Activated CD4-positive, CD25-positive, alpha-beta regulatory T cell treated with anti-CD3 and anti-CD28 coated beads, Interleukin-2, amount 50 U/mL, for 72 hours (primary cell): ENCODE measurements around the gene CBX5.
"Not testable (repeated sequence)": the region's sequence is repeated elsewhere in the genome, so short reads cannot be mapped to it uniquely, and the experiment has no call there.

Source experiments
- DNase-seq: peaks from one replicate; pipeline ENCODE4 v3.0.0; 2021

Gene CBX5

DNA sequence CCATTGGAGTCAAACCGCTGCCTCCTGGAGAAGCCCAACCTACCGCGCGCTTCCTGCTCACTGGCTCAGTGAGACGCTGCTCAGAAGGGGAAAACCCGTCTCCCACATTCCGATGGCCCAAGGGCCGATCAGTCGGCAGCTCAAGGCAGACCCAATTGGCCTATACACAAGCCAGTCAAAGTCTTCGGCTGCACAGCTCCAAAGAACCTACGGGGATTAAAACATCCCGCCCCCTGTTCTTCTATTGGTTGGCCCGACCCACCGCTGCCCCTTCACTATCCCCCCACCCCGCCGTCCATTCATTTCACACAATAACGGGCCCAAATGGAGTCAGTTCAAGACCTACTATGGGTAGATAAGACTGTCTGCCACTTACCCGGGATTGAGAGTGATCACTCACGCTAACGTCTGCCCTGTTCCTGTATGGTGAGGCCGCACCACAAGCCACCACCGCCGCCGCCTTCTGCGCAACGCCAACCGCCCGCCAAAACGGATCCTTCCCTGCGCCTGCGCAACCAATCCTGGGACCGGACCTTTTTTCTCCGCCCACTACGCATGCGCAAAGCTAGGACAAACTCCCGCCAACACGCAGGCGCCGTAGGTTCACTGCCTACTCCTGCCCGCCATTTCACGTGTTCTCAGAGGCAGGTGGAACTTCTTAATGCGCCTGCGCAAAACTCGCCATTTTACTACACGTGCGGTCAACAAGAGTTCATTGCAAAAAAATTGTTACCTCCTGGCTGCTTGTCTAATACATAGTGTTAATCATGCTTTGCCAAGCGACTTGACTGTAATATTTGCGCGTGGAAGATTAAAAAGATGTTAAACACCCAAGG, at the start of gene CBX5:
CBX5 (minus strand) TSS at position 491 of the 836 bp plus-strand sequence. CDS start 22,472 bp downstream, outside the sequence.
- peak; percentile 99 for DNase-seq

DNA sequence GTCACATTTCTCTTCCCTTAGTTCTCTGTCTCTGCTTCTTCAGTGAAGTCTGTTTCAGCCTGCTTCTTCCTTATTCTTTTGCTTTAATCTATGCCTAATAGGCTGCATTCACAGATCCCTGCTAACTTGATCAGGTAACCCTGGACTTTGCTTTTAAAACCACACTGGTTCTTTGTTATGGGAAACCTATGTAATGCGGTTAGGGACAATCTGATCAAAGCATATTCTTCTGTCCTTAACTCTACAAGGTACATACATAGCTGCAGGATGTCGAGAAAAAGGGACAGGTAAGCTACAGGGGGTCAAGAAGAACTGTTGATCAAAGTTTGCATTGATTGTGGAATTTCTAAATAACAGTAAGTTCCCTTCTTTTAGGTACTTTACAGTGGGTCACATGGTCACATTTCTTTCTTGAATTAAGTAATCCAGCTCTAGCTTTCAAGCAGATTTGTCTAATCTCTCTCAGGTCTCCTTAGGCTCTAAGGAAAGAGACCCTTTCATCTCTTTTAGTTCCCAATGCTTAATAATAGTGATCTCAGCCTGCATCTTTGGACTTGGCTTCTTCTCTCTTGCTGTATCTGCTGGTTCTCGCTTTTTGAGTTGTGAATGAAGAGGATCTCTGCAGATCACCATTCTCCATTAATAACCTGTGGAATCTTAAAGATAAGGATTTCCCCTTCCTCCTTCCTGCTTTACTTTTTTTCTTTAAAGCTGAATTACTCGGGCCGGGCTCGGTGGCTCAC, 48.8 kb upstream of the CBX5 start:
- no peak for DNase-seq

DNA sequence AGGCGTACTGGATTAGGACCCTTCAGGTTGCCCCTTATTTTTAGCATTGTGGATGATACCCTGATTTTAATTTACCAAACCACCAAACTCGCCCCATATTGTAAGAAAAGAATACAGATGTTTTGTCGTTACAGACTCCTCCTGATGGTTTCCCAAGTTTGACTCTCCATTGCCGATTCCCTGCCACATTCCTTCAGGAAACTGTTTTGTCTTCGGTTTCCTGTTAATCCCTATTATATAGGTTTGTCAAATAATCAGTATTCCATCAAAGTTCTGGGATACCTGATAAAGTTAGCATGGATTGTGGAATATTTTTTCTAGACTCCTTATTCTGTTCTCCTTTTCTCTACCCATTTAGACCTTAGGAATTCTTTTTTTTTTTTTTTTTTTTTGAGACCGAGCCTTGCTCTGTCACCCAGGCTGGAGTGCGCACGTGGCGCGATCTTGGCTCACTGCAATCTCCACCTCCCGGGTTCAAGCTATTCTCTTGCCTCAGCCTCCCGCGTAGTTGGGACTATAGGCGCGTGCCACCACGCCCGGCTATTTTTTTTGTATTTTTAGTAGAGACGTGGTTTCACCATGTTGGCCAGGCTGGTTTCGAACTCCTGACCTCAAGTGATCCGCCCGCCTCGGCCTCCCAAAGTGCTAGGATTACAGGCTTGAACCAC, 45.7 kb upstream of the CBX5 start:
- DNase-seq = not testable (repeated sequence)

DNA sequence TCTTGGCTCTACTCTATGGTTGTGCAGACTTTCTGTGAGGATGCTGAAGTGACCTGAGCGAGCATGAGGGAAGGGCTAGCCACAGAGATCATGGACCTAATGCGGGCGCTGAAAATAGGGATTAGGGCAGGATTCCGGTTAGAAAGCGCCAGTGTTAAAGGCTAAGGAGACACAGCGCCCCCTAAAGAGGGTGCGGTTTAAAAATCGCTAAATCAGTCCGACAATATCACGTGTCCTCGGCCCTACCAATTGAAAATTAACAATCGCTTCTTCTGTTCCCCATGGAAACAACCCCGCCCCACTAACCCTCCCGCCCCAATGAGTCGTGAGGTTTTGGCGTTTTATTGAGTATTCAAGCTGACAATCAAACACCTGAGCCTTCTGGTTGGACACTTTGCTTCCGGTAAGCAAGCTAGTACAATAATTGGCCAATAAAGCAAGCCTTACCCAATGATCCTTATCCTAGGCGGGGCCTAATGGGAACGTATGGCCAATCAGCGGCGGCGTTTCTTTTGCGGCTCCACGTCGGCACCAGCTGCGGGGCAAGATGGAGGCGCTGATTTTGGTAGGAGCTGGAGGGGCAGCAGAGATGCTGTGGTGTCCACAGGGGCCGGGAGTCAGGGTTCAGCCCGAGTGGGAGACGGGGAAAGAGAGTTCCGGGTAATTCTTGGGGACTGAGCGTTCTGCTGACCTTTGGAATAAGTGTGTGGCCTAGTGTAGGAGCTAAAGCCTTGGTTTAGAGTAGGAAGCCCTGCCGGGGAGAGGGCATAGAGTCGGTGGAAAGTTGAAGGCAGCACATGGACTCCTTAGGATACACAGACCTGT, 44.9 kb upstream of the CBX5 start, which contains the start of gene COPZ1:
COPZ1 (plus strand) TSS at position 515 of the 825 bp plus-strand sequence; CDS start at position 548, 33 bp downstream.
- DNase-seq = peak; percentile 85

DNA sequence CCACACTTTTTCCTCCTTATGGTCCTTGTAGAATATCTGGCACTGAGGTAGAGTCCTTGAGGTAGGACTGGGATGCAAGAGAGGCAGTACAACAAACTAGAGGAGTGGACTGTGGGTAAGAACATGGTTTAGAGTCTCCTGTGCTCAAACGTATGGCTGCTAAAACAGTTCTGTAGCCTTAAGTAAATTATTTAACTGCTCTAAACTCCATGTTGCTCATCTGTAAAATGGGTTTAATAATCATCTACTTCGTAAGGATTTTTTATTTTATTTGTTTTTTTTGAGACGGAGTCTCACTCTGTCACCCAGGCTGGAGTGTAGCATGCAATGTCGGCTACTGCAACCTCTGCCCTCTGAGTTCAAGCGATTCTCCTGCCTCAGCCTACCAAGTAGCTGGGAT, 41.4 kb upstream of the CBX5 start:
- no peak for DNase-seq

DNA sequence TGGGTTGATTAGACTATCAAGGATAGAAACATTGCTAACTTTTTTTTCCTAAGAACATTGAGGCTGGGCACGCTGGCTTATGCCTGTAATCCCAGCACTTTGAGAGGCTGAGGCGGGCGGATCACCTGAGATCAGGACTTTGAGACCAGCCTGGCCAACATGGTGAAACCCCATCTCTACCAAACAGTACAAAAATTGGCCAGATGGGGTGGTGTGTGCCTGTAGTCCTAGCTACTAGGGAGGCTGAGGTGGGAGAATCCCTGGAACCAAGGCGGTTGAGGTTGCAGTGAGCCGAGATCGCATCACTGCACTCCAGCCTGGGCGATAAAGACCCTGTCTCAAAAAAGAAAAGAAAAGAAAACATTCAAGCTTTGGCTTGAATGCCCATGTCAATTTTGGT, 32.4 kb upstream of the CBX5 start:
- not testable (repeated sequence) for DNase-seq

DNA sequence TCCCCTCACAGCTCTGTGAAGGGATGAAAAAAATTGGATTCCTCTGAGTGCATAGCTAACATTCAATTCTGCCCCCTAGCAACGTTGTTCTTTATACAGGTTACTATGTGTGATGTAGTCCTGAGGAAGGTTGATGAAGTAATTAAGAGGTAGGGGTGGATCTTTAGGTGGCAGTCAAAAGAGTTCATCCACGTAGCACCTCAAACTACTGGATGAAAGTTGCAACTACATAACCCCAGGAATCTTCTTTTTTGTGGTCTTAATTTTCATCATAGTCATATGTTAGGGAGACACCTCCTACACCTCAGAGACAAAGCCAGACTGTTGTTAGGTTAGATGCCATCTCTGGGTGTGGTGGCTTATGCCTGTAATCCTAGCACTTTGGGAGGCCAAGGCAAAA, 31.1 kb upstream of the CBX5 start:
- no peak for DNase-seq

DNA sequence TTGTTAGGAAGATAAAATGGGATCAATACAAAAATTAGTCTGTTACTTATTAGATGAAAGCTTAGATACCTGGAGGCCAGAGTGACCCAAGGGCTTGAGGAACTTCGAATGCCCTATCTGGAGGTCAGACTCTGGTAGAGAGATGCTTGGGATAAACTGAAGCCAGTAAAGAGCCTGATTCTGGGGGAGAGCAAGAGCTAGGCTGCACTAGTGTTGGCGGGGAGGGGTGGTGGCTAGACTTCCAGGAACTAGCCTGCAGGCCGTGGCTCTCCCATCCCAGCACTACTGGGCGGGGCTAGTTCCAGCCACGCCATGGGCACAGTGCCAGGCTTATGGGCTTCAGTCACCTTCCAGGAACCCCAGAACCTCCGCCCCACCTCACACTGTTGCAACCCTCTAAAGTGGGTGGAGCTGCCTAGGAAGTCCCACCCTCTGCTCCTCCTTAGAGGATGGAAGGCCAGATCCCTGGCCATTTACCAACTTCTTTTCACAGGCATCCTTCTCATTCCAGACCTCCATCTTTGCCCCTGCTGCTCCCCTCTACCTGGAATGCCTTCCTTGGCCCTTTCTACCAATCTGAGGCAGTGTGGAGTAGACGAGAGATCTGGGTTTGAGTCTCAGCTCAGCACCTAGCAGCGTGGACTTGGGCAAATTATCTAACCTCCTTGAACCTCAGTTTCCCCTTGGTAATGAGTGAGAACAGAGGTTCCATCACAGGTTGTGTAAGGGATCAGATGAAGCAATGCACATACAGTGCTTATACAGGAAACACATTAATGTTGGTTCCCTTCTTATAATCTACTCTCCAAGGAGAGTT, 27.2 kb upstream of the CBX5 start:
- DNase-seq = no peak

DNA sequence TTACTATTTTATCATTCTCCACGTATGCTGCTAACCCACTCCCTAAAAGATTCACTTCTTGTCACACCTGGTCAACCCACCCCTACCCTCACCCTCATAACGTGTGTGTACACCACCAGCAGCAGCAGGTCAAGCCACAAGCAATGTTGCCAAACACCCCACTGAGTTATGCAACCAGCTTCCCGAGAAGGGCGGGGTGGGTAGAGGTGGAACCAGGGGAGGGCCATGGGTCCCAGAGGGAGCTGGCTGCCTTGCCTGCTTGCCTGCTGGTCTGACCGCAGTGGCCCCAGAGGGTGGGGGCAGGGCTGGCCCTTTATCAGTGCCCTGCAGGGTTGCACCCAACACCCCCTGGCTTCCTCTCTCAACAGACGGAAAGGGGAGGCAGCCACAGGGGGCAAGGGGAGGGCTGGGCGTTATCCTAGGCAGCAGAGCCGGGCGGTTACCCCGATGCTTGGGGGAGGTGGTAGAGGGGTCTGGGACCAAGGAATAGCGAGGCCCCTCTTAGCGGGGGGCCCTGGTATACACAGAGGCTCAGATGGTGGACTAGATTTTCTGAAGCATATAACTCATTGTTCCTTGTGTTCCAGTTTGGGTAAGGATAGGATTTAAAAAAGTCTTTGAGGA, 24.4 kb upstream of the CBX5 start:
- DNase-seq = no peak

DNA sequence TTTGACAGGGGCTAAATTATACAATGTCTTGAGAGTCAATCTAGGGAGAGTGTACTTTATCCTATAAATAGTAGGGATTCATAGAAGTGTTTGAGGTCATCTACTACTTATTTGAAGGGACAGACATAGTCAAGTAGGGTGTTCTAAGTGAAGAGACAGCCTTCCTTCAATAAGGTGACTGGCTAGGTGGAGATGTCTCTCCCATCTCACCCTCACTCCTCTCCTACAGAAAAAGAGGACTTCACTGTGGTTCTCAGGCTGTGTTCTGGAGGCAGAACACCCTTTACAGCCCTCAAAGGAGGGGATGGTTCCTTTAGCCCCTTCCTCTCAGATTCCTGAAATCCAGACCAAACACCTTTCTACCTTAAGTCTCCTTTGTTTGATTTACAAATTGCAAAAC, 23.7 kb upstream of the CBX5 start:
- DNase-seq = no peak

DNA sequence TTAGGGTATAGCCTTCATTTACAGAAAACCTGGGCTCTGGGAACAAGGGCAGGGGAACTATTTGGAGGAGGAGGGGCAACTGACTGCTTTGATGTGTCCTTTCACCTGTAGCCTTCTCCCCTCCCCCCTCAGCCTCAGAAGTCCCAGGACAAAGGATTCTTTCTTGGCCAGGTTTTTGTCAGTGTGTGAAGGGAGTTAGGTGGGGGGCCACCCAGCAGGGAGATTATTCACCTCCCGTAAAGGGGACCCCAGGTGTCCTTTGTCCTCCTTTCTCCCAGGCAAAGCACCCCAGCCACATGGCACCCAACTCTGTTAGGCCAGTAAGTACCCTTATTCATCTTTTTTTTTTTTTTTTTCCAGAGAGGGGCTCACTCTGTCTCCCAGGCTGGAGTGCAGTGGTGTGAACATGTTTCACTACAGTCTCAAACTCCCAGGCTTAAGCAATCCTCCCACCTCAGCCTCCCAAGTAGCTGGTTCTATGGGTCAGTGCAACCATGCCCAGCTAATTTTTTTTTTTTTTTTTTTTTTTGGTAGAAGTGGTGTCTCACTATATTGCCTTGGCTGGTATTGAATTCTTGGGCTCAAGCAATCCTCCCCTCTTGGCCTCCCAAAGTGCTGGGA, 21.6 kb upstream of the CBX5 start:
- no peak for DNase-seq

DNA sequence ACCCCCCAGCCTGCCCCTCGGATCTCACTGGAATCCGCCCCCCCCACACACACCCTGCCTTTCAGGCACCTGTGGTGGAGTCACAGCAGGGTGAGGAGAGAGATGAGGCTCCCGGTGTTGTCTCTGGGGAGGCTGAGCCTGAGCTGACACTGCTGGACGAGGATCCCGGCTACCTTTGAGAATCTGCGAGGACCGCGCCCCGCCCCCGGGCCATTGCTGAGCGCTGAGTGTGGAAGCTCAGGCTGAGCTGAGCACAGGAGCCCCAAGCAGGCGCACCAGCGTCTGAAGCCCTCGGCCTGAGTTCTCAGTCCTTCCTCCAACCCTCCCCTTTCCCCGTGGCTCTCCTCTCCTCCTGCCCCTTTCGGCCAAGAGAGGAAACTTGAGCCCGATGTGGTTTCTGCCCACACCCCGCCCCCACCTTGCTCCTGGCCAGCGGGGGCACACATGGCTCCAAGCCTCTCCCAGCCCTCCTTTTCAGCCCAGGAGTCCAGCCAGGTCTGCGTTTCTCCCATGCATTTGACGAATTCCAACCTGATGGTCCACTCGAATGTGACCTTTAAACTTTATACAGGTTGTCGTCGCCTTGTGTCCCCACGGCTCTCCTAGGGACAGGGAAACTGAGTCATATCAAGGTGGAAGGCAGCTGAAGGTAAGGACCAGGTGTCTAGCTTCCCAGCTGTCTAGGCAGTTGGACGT, 21.0 kb upstream of the CBX5 start, which contains the start of gene NFE2:
NFE2 (minus strand) TSS at position 284 of the 696 bp plus-strand sequence. CDS start 5,767 bp downstream, outside the sequence.
- no peak for DNase-seq

DNA sequence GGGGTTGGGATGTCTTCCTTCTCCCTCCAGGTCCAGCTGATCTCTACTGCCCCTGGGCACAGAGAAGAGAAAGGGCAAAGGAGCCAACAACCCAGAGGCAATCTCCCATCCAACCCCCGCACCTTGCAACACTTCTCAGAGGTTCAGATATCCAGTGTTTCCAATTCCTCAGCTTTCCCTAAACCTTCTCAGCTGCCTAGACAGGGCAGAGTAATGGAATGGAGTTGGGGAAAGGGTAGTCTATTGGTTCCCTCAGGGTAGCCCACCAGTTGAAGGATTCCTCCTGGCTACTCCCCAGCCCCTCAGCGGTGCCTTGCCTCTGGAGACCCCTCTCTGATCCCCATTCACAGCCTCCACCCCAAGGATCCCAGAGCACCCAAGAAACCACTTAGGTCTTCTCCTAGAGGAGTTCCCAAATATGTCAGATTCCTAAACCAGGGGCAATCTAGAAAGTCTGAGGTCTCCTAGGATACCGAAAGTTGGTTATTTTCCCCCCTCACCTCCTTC, 20.4 kb upstream of the CBX5 start:
- DNase-seq = no peak

DNA sequence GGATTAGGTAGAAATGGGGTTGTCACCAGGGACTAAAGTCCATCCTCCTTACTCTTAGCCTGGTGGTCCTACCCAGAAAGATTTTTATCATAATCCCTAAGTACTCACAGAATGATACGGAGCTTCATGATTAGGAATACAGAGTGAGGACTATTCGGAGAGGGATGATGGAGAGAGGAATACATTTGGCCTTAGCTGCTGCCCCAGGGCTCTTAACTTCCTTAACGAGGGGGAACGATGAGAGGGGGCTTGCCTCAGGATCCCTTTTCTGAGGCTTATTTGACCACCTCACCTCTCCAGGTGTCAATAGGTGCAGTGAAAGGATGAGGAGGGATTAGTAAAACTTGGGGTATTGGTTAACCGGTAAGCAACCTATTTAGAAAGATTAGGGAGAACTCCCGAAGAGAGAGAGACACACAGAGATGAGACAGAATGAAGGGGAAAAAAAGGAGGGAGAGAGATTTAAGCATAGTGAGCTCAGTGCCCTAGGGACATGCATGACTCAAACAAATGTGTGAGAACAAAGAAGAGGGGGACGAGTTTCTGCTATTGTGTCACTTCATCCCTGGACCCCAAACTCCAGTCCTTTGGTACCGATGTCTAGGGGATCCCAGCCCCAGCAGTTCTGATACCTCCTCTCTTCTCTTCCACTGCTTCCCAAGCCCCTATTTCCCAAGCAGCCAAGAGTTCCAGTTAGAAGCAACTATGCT, 19.7 kb upstream of the CBX5 start:
- no peak for DNase-seq

DNA sequence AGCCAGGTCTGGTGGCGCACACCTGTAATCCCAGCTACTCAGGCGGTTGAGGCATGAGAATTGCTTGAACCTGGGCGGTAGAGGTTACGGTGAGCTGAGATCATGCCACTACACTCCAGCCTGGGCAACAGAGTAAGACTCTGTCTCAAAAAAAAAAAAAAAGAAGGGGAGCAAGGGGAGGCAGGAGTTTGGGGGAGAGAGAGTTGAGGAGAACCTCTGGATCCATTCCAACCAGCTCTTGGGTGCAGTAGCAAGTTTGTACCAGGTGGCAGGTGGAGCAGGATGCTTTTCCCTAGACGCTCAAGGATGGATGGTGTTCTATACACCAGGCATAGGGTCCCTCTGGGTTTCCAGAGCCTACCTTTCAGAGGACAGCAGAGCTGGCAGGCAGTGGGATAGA, 19.0 kb upstream of the CBX5 start:
- no peak for DNase-seq

DNA sequence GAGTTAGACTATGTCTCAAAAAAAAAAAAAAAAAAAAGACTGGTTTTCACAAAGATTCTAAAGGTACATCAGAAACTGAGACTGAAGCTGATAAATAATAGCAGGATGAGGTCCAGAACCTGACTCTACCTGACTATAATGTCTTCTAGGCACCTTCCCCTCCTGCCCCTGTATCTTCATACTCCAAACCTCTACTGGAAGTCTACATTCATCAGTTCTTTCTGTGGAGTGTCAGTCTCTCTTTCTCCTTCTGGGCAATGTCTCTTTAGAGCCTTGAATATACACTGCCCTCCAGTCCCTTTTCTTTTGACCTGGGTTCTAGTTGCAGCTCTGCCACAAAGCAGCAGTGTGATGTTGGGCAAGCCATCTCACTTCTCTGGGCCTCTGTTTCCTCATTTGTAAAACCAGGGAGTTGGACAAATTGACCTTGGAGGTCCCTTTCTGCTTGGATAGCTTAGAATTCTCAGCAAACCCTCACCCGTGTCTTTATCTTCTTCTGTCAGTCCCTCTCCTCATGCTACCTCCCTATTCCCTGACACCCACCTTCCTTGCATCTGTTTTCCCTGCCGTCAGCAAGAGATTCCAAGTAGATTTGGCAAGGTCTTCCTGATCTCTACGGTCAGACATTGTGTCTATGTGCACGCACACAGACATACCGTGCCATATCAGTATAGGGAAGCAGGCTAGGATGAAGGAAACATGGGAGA, 16.6 kb upstream of the CBX5 start:
- no peak for DNase-seq

DNA sequence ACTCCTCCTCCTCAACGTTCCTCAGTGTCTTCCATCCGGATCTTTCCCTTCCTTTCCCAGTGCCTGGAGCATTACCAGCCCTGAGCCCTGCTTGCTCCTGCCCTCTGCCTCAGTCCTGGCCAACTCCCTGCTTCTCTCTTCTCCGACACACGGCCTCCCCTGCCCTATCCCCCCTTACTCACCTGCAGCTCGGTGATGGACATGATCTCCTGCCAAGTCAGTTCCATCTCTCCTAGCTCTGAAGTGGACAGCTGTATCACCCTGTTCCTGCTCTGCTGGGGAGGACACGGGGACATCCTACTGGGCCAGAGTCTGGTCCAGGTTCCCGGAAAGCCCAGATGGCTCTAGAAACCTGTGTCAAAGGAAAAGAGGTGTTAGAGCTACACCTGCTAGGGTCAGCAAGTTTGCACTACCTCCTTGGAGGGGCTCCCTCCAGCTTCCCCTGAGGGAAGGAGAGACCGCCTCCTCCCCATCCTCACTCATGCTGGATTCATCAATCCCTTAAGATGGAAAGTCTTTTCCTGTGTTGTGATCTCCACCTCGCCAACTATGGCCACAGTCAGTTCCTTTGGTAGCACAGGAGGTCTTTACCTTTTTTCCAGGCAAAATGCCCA, 15.1 kb upstream of the CBX5 start:
- DNase-seq = no peak
